ENCODE measurements around the gene CERS6.

CERS6 gene

GRCh38 chr2:168694173-168694572 is 238.1 kb downstream of the CERS6 start:
- H3K4me3 ChIP-seq (ENCODE audit: low read length): no peak overlapping the region
- DNase-seq (ENCODE audit: low read depth): no peak
- TF ChIP-seq CTCF (conservative IDR thresholded peaks at IDR 0.05; ENCODE audit: low read depth, low read length): no peak

GRCh38 chr2:168694866-168695265 is 238.8 kb downstream of the CERS6 start:
- H3K4me3 ChIP-seq (ENCODE audit: low read length): no peak overlapping the region
- DNase-seq (ENCODE audit: low read depth): no peak
- TF ChIP-seq CTCF (conservative IDR thresholded peaks at IDR 0.05; ENCODE audit: low read depth, low read length): no peak

- H3K4me3 ChIP-seq (ENCODE audit: low read length): no peak overlapping the region
- TF ChIP-seq CTCF (conservative IDR thresholded peaks at IDR 0.05; ENCODE audit: low read depth, low read length): no peak
- no peak for DNase-seq (ENCODE audit: low read depth)
Observed at GRCh38 chr2:168697668-168698121, 241.6 kb downstream of the CERS6 start.

- no peak for TF ChIP-seq CTCF (conservative IDR thresholded peaks at IDR 0.05; ENCODE audit: low read depth, low read length)
- DNase-seq (ENCODE audit: low read depth): no peak
- H3K4me3 ChIP-seq (ENCODE audit: low read length): no peak overlapping the region
Observed at GRCh38 chr2:168698969-168699368, 242.9 kb downstream of the CERS6 start.

GRCh38 chr2:168699844-168700417 is 243.9 kb downstream of the CERS6 start:
- TF ChIP-seq CTCF (conservative IDR thresholded peaks at IDR 0.05; ENCODE audit: low read depth, low read length): no peak
- DNase-seq (ENCODE audit: low read depth): no peak
- H3K4me3 ChIP-seq (ENCODE audit: low read length): no peak overlapping the region

- TF ChIP-seq CTCF (conservative IDR thresholded peaks at IDR 0.05; ENCODE audit: low read depth, low read length): no peak
- H3K4me3 ChIP-seq (ENCODE audit: low read length): no peak overlapping the region
- no peak for DNase-seq (ENCODE audit: low read depth)
Observed at GRCh38 chr2:168700615-168701245, 244.7 kb downstream of the CERS6 start.

GRCh38 chr2:168702579-168702978 is 246.5 kb downstream of the CERS6 start:
- no peak for DNase-seq (ENCODE audit: low read depth)
- no peak for TF ChIP-seq CTCF (conservative IDR thresholded peaks at IDR 0.05; ENCODE audit: low read depth, low read length)
- no peak overlapping the region for H3K4me3 ChIP-seq (ENCODE audit: low read length)
